Mesenchymal stem cell (in vitro differentiated cells and primary cell): ENCODE data around the gene HPSE2.

ENCODE experiments used
- DNase-seq: peaks from one replicate; pipeline ENCODE4 v3.0.0-alpha.2; 2013
- H2AFZ ChIP-seq: one replicate; pipeline ENCODE4 v1.6.1; 2013; ENCODE audit warnings: low read depth, mild to moderate bottlenecking, control low read depth, inconsistent platforms, low read length, moderate library complexity
- H2AK5ac ChIP-seq: 2 replicates; pipeline ENCODE4 v1.6.1; 2013; ENCODE audit warnings: low read length, moderate library complexity, mild to moderate bottlenecking, inconsistent platforms; ENCODE audit not compliant: severe bottlenecking
- H2BK120ac ChIP-seq: one replicate; pipeline ENCODE4 v1.6.1; 2013; ENCODE audit warnings: low read depth, mild to moderate bottlenecking, inconsistent platforms, low read length, moderate library complexity
- H2BK12ac ChIP-seq, 2 experiments: one replicate each; pipeline ENCODE4 v1.6.1; 2013; ENCODE audit warnings: inconsistent platforms in 2 of 2, low read length in 2 of 2, mild to moderate bottlenecking in 2 of 2, moderate library complexity in 2 of 2, control low read depth in 1 of 2
- H2BK15ac ChIP-seq: one replicate; pipeline ENCODE4 v1.6.1; 2013; ENCODE audit warnings: mild to moderate bottlenecking, low read depth, inconsistent platforms; ENCODE audit not compliant: poor library complexity, severe bottlenecking
- H2BK5ac ChIP-seq: 2 replicates; pipeline ENCODE4 v1.6.1; 2013; ENCODE audit warnings: low read depth, mild to moderate bottlenecking, low read length, control low read depth, inconsistent platforms; ENCODE audit not compliant: poor library complexity, severe bottlenecking
- H3K14ac ChIP-seq, 2 experiments: one replicate each; pipeline ENCODE4 v1.6.1; 2013; ENCODE audit warnings: inconsistent platforms in 2 of 2, low read length in 2 of 2, control low read depth in 1 of 2, mild to moderate bottlenecking in 1 of 2, moderate library complexity in 1 of 2
- H3K18ac ChIP-seq, 2 experiments: one replicate each; pipeline ENCODE4 v1.6.1; 2013; ENCODE audit warnings: inconsistent platforms in 2 of 2, low read length in 2 of 2, control low read depth in 1 of 2, low read depth in 1 of 2, mild to moderate bottlenecking in 1 of 2
- H3K23ac ChIP-seq, 2 experiments: one replicate each; pipeline ENCODE4 v1.6.1; 2013; ENCODE audit warnings: inconsistent platforms in 2 of 2, low read length in 2 of 2, mild to moderate bottlenecking in 2 of 2, moderate library complexity in 2 of 2, control low read depth in 1 of 2
- H3K27ac ChIP-seq: 2 replicates; pipeline ENCODE4 v1.5.1; 2013; ENCODE audit warnings: mild to moderate bottlenecking, moderate library complexity, low read length, control low read depth, inconsistent platforms; ENCODE audit not compliant: poor library complexity, severe bottlenecking
- H3K27me3 ChIP-seq, 2 experiments: 2 replicates each; pipeline versions ENCODE4 v1.6.1 to v1.7.0; 2013; ENCODE audit warnings: low read length in 2 of 2, mild to moderate bottlenecking in 2 of 2, moderate library complexity in 2 of 2, control low read depth in 1 of 2, inconsistent platforms in 1 of 2; ENCODE audit not compliant: control insufficient read depth in 1 of 2, insufficient read depth in 1 of 2
- H3K36me3 ChIP-seq, 2 experiments: 2 replicates each; pipeline versions ENCODE4 v1.6.1 to v1.7.0; 2013; ENCODE audit warnings: low read length in 2 of 2, control low read depth in 1 of 2, inconsistent platforms in 1 of 2, low read depth in 1 of 2, mild to moderate bottlenecking in 1 of 2; ENCODE audit not compliant: insufficient read depth in 2 of 2, control insufficient read depth in 1 of 2
- H3K4ac ChIP-seq, 2 experiments: one replicate each; pipeline ENCODE4 v1.6.1; 2013; ENCODE audit warnings: inconsistent platforms in 2 of 2, low read length in 2 of 2, mild to moderate bottlenecking in 2 of 2, moderate library complexity in 2 of 2, control low read depth in 1 of 2, low read depth in 1 of 2
- H3K4me1 ChIP-seq: 2 replicates; pipeline ENCODE4 v1.6.1; 2013; ENCODE audit warnings: low read depth, low read length, control low read depth; ENCODE audit not compliant: control insufficient read depth, insufficient read depth
- H3K4me2 ChIP-seq: 2 replicates; pipeline ENCODE4 v1.6.1; 2013; ENCODE audit warnings: low read length, mild to moderate bottlenecking, inconsistent platforms; ENCODE audit not compliant: poor library complexity, severe bottlenecking
- H3K4me3 ChIP-seq, 2 experiments: 2 replicates each; pipeline versions ENCODE4 v1.5.1 to v1.7.0; 2013; ENCODE audit warnings: low read length in 2 of 2, mild to moderate bottlenecking in 2 of 2, control low read depth in 1 of 2, low read depth in 1 of 2; ENCODE audit not compliant: insufficient read depth in 1 of 2
- H3K79me1 ChIP-seq: replicated peaks from 2 replicates; pipeline ENCODE4 v1.6.1; 2013; ENCODE audit warnings: mild to moderate bottlenecking, control low read depth, low read length, inconsistent platforms; ENCODE audit not compliant: poor library complexity, severe bottlenecking
- H3K9ac ChIP-seq: 2 replicates; pipeline ENCODE4 v1.7.0; 2013; ENCODE audit warnings: mild to moderate bottlenecking, low read length, moderate library complexity
- H3K9me3 ChIP-seq: 2 replicates; pipeline ENCODE4 v1.7.0; 2013; ENCODE audit warnings: mild to moderate bottlenecking, low read length; ENCODE audit not compliant: control insufficient read depth
- H4K8ac ChIP-seq: one replicate; pipeline ENCODE4 v1.6.1; 2013; ENCODE audit warnings: inconsistent platforms, mild to moderate bottlenecking, low read length, moderate library complexity
- H4K91ac ChIP-seq: one replicate; pipeline ENCODE4 v1.6.1; 2013; ENCODE audit warnings: mild to moderate bottlenecking, low read length, inconsistent platforms
- WGBS: methylation state at CpG from one replicate; pipeline ENCODE4 v1.1.7; 2013; ENCODE audit warnings: mixed read lengths; 5-methylcytosine and 5-hydroxymethylcytosine counted together

The HPSE2 gene

GRCh38 chr10:98609265-98609664, 626.4 kb downstream of the HPSE2 start:
- Histone ChIP-seq H3K4me3 (no peak overlapping the region), H3K4ac (peak overlapping the region in 1 of 2 experiments; percentile 49), H3K36me3 (no peaks in the 10 kb centered on the region), H3K27ac (no peak overlapping the region), H4K8ac (no peak overlapping the region), H3K9ac (no peak overlapping the region), H3K23ac (no peak overlapping the region), H2AFZ (no peak overlapping the region), H3K79me1 (no peaks in the 10 kb centered on the region), H2BK5ac (no peak overlapping the region), H2BK12ac (peak overlapping the region in 1 of 2 experiments; percentile 44), H3K4me2 (no peak overlapping the region), H2BK15ac (no peak overlapping the region), H2BK120ac (no peak overlapping the region), H3K14ac (no peak overlapping the region), H3K9me3 (no peaks in the 10 kb centered on the region), H2AK5ac (no peak overlapping the region), H3K4me1 (no peaks in the 10 kb centered on the region), H3K27me3 (no peaks in the 10 kb centered on the region), H3K18ac (no peak overlapping the region), H4K91ac (no peak overlapping the region)
- 100% methylated on average over 1 of the region's 2 CpGs for WGBS
- no peak for DNase-seq

GRCh38 chr10:98608411-98608810, 627.2 kb downstream of the HPSE2 start:
- Histone ChIP-seq H3K4me2 (no peak overlapping the region), H3K18ac (peak overlapping the region in 1 of 2 experiments; percentile 79), H3K27ac (no peak overlapping the region), H3K23ac (no peak overlapping the region), H2BK12ac (peak overlapping the region in 1 of 2 experiments; percentile 68), H3K79me1 (no peaks in the 10 kb centered on the region), H3K4ac (peak overlapping the region in 1 of 2 experiments; percentile 77), H4K8ac (peak overlapping the region; percentile 33), H3K9ac (peak overlapping the region; percentile 58), H3K27me3 (no peaks in the 10 kb centered on the region), H3K9me3 (no peaks in the 10 kb centered on the region), H2BK5ac (no peak overlapping the region), H2BK15ac (no peak overlapping the region), H2AK5ac (no peak overlapping the region), H3K14ac (no peak overlapping the region), H4K91ac (no peak overlapping the region), H3K4me1 (no peaks in the 10 kb centered on the region), H2BK120ac (no peak overlapping the region), H3K4me3 (peak overlapping the region in 1 of 2 experiments; percentile 45), H2AFZ (peak overlapping the region; percentile 49), H3K36me3 (no peaks in the 10 kb centered on the region)
- WGBS: 51% methylated on average over 5 of the region's 5 CpGs
- DNase-seq: no peak

GRCh38 chr10:98602224-98602623, 633.4 kb downstream of the HPSE2 start:
- H3K18ac ChIP-seq: no peak overlapping the region

GRCh38 chr10:98599032-98599610, 636.5 kb downstream of the HPSE2 start:
- H2BK120ac ChIP-seq: no peak overlapping the region
- H3K4me1 ChIP-seq: no peaks in the 10 kb centered on the region
- no peaks in the 10 kb centered on the region for H3K36me3 ChIP-seq
- 93% methylated on average over 6 of the region's 6 CpGs for WGBS
- no peak overlapping the region for H3K18ac ChIP-seq
- H4K8ac ChIP-seq: no peak overlapping the region
- H2BK15ac ChIP-seq: no peak overlapping the region
- H4K91ac ChIP-seq: peak overlapping the region; percentile 50
- no peak overlapping the region for H2BK5ac ChIP-seq
- H3K4me3 ChIP-seq: no peak overlapping the region
- no peak overlapping the region for H3K4me2 ChIP-seq
- H3K4ac ChIP-seq: no peak overlapping the region
- no peak overlapping the region for H3K27ac ChIP-seq
- H3K9me3 ChIP-seq: peaks cover 39% of the 10 kb centered on the region
- no peak overlapping the region for H2AFZ ChIP-seq
- no peaks in the 10 kb centered on the region for H3K79me1 ChIP-seq
- H3K14ac ChIP-seq: no peak overlapping the region
- H2AK5ac ChIP-seq: no peak overlapping the region
- H3K27me3 ChIP-seq: no peaks in the 10 kb centered on the region
- H3K23ac ChIP-seq: no peak overlapping the region
- H2BK12ac ChIP-seq: no peak overlapping the region
- no peak overlapping the region for H3K9ac ChIP-seq
- DNase-seq: no peak

More at GRCh38 chr10:98602224-98602623, 633.4 kb downstream of the HPSE2 start:
- Histone ChIP-seq H2AFZ (no peak overlapping the region), H3K27me3 (no peaks in the 10 kb centered on the region), H3K4me1 (no peaks in the 10 kb centered on the region), H3K9me3 (peaks cover 18% of the 10 kb centered on the region), H3K4me2 (no peak overlapping the region), H2BK5ac (no peak overlapping the region), H3K9ac (no peak overlapping the region), H3K4ac (no peak overlapping the region), H4K8ac (no peak overlapping the region), H3K36me3 (no peaks in the 10 kb centered on the region), H3K27ac (no peak overlapping the region), H2AK5ac (no peak overlapping the region), H4K91ac (no peak overlapping the region), H2BK15ac (no peak overlapping the region), H3K14ac (no peak overlapping the region), H3K4me3 (no peak overlapping the region), H3K23ac (no peak overlapping the region), H2BK120ac (no peak overlapping the region), H3K79me1 (no peaks in the 10 kb centered on the region), H2BK12ac (no peak overlapping the region)
- DNase-seq: no peak
